Left ventricle myocardium inferior (tissue), 1 donor: Measurements from ENCODE around the gene TNIK. TPM values are rescaled to one million over a fixed set of nuclear protein-coding genes. Genes with fewer than 3 reads are reported as not detected.

Source experiments
- DNase-seq: peaks from one replicate; pipeline ENCODE4 v3.0.0-alpha.2; 2020
- H3K27ac ChIP-seq: fragments of 200-600 bp; replicated peaks from 2 replicates; pipeline ENCODE4 v1.8.0; 2021
- H3K27me3 ChIP-seq: fragments of 200-600 bp; 2 replicates; pipeline ENCODE4 v1.8.0; 2021; ENCODE audit warnings: low read depth
- H3K36me3 ChIP-seq: fragments of 200-600 bp; 2 replicates; pipeline ENCODE4 v1.8.0; 2021
- H3K4me1 ChIP-seq: fragments of 200-600 bp; 2 replicates; pipeline ENCODE4 v1.8.0; 2021
- H3K4me3 ChIP-seq: fragments of 200-600 bp; 2 replicates; pipeline ENCODE4 v1.8.0; 2021; ENCODE audit warnings: mild to moderate bottlenecking, moderate library complexity
- H3K9me3 ChIP-seq: fragments of 200-600 bp; replicated peaks from 2 replicates; pipeline ENCODE4 v1.8.0; 2021
- CTCF ChIP-seq: fragments of 200-600 bp; IDR thresholded peaks from 2 replicates; pipeline ENCODE4 v1.8.0; 2021; ENCODE audit warnings: antibody characterized with exemption, mild to moderate bottlenecking, borderline replicate concordance
- intact Hi-C: fragments of 100-400 bp; cut with micrococcal nuclease; formaldehyde crosslinking; loops from one replicate; pipeline ENCODE4 v1.11.0; 2022
- total RNA-seq: library from RNA; stranded (reverse); fragmentation: NEBNext Ultra II Directional; extraction: Animal tissue kit (Norgen Biotek cat#: 25700); gene quantifications from one replicate; pipeline ENCODE4 v1.2.1, GENCODE V29; 2021
- donor health status: DM: no; HTN: yes; CAD: no; lungs with severe emphysema.

TNIK gene
- total RNA-seq, 1 donor from 2014 or later = 28.6 TPM

GRCh38 chr3:171374661-171375285 is 85.4 kb downstream of the TNIK start:
- H3K4me1 ChIP-seq = peaks cover 75% of the 10 kb centered on the region
- H3K9me3 ChIP-seq = no peaks in the 10 kb centered on the region
- TF ChIP-seq CTCF = no peak
- DNase-seq = no peak
- H3K4me3 ChIP-seq = no peak overlapping the region
- intact Hi-C loops = no loop called here
- H3K27me3 ChIP-seq = no peaks in the 10 kb centered on the region
- no peaks in the 10 kb centered on the region for H3K36me3 ChIP-seq
- H3K27ac ChIP-seq = no peak overlapping the region

- Histone ChIP-seq H3K4me3 (no peak overlapping the region), H3K9me3 (no peaks in the 10 kb centered on the region), H3K27ac (peak overlapping the region; percentile 2), H3K4me1 (peaks cover 70% of the 10 kb centered on the region), H3K27me3 (no peaks in the 10 kb centered on the region), H3K36me3 (no peaks in the 10 kb centered on the region)
- intact Hi-C loops = no loop called here
- DNase-seq = no peak
- no peak for TF ChIP-seq CTCF
These were observed 85.9 kb downstream of the TNIK start for GRCh38 chr3:171374260-171374659.

DNA sequence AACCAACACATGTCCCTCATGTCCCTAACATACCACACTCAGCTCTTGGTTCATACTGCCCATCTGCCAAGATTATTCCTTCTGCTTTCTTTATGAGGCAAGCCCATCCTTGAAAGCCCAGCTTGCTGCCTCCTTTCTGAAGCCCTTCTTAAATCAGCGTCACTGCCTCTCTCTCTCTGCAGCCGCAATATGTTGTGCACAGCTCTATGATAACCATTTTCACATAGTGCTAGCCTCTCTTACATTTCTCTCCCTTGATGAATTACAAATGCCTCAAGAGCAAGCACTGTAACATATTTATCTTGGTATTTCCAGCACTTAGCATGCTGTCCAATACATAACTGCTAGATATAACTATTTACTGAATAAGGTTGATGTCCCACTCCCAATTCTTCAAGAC is 86.5 kb downstream of the TNIK start:
- Histone ChIP-seq H3K27ac (peak overlapping the region; percentile 2), H3K4me1 (peaks cover 66% of the 10 kb centered on the region), H3K27me3 (no peaks in the 10 kb centered on the region), H3K36me3 (no peaks in the 10 kb centered on the region), H3K9me3 (no peaks in the 10 kb centered on the region), H3K4me3 (no peak overlapping the region)
- intact Hi-C loops = no loop called here
- DNase-seq = no peak
- TF ChIP-seq CTCF = no peak

- H3K4me3 ChIP-seq = no peak overlapping the region
- H3K9me3 ChIP-seq = no peaks in the 10 kb centered on the region
- peaks cover 61% of the 10 kb centered on the region for H3K4me1 ChIP-seq
- no peak overlapping the region for H3K27ac ChIP-seq
- no peaks in the 10 kb centered on the region for H3K27me3 ChIP-seq
- H3K36me3 ChIP-seq = no peaks in the 10 kb centered on the region
- intact Hi-C loops = no loop called here
- no peak for TF ChIP-seq CTCF
- DNase-seq = no peak
These were observed 87.5 kb downstream of the TNIK start for GRCh38 chr3:171372694-171373093.

DNA sequence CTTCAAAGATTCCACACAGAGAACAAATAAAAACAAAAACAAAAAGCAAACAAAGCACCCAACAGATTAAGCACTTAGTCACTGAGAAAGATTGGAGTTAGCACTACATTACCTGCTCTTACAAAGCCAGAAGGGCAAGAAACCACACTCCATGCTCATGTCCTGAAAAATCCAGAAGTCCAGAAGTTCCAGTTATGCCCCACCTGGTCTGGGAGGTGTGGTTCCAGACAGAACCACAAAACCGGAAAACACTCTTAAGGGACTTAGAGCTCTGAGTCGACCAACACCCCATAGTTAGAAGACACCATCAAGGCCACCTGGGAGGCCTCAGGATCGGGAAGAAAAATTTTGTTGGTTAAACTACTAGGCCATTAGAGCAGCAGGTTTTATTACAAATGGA is 88.9 kb downstream of the TNIK start:
- intact Hi-C loops = no loop called here
- Histone ChIP-seq H3K27ac (no peak overlapping the region), H3K27me3 (no peaks in the 10 kb centered on the region), H3K9me3 (no peaks in the 10 kb centered on the region), H3K36me3 (no peaks in the 10 kb centered on the region), H3K4me3 (no peak overlapping the region), H3K4me1 (peaks cover 47% of the 10 kb centered on the region)
- DNase-seq = no peak
- TF ChIP-seq CTCF = no peak
